ENCODE results near the gene STX4.

The STX4 gene

GRCh38 chr16:31002250-31002700 is 31.1 kb upstream of the STX4 start:
- Histone ChIP-seq H3K4me1 (ENCODE audit: control insufficient read depth, low read depth, low read length) (no peaks in the 10 kb centered on the region), H3K27me3 (ENCODE audit: control insufficient read depth, insufficient read depth, low read length) (peaks cover 7% of the 10 kb centered on the region), H3K9me3 (ENCODE audit: control insufficient read depth, low read depth, low read length) (no peaks in the 10 kb centered on the region), H3K36me3 (ENCODE audit: control insufficient read depth, low read depth, low read length) (no peaks in the 10 kb centered on the region), H3K4me3 (ENCODE audit: low read length) (no peak overlapping the region), H3K9ac (ENCODE audit: low read length) (no peak overlapping the region), H3K27ac (ENCODE audit: low read length) (no peak overlapping the region)

- Histone ChIP-seq H3K4me1 (ENCODE audit: control insufficient read depth, low read depth, low read length) (no peaks in the 10 kb centered on the region), H3K27ac (ENCODE audit: low read length) (no peak overlapping the region), H3K4me3 (ENCODE audit: low read length) (no peak overlapping the region), H3K9ac (ENCODE audit: low read length) (no peak overlapping the region), H3K27me3 (ENCODE audit: control insufficient read depth, insufficient read depth, low read length) (peaks cover 2% of the 10 kb centered on the region), H3K9me3 (ENCODE audit: control insufficient read depth, low read depth, low read length) (no peaks in the 10 kb centered on the region), H3K36me3 (ENCODE audit: control insufficient read depth, low read depth, low read length) (no peaks in the 10 kb centered on the region)
Observed at GRCh38 chr16:31002862-31003341, 30.5 kb upstream of the STX4 start.

- Histone ChIP-seq H3K27me3 (ENCODE audit: control insufficient read depth, insufficient read depth, low read length) (no peaks in the 10 kb centered on the region), H3K27ac (ENCODE audit: low read length) (no peak overlapping the region), H3K9me3 (ENCODE audit: control insufficient read depth, low read depth, low read length) (no peaks in the 10 kb centered on the region), H3K9ac (ENCODE audit: low read length) (no peak overlapping the region), H3K4me1 (ENCODE audit: control insufficient read depth, low read depth, low read length) (no peaks in the 10 kb centered on the region), H3K4me3 (ENCODE audit: low read length) (no peak overlapping the region), H3K36me3 (ENCODE audit: control insufficient read depth, low read depth, low read length) (no peaks in the 10 kb centered on the region)
Observed at GRCh38 chr16:31003744-31004143, 29.6 kb upstream of the STX4 start.

- H3K9me3 ChIP-seq (ENCODE audit: control insufficient read depth, low read depth, low read length) = no peaks in the 10 kb centered on the region
- H3K4me1 ChIP-seq (ENCODE audit: control insufficient read depth, low read depth, low read length) = no peaks in the 10 kb centered on the region
- no peaks in the 10 kb centered on the region for H3K27me3 ChIP-seq (ENCODE audit: control insufficient read depth, insufficient read depth, low read length)
- no peak overlapping the region for H3K4me3 ChIP-seq (ENCODE audit: low read length)
- no peak overlapping the region for H3K27ac ChIP-seq (ENCODE audit: low read length)
- no peaks in the 10 kb centered on the region for H3K36me3 ChIP-seq (ENCODE audit: control insufficient read depth, low read depth, low read length)
- no peak overlapping the region for H3K9ac ChIP-seq (ENCODE audit: low read length)
Observed at GRCh38 chr16:31004658-31005057, 28.7 kb upstream of the STX4 start.

- Histone ChIP-seq H3K9me3 (ENCODE audit: control insufficient read depth, low read depth, low read length) (no peaks in the 10 kb centered on the region), H3K36me3 (ENCODE audit: control insufficient read depth, low read depth, low read length) (no peaks in the 10 kb centered on the region), H3K4me3 (ENCODE audit: low read length) (no peak overlapping the region), H3K9ac (ENCODE audit: low read length) (no peak overlapping the region), H3K27me3 (ENCODE audit: control insufficient read depth, insufficient read depth, low read length) (no peaks in the 10 kb centered on the region), H3K4me1 (ENCODE audit: control insufficient read depth, low read depth, low read length) (no peaks in the 10 kb centered on the region), H3K27ac (ENCODE audit: low read length) (no peak overlapping the region)
Observed at GRCh38 chr16:31005350-31006085, 27.8 kb upstream of the STX4 start.

GRCh38 chr16:31006086-31006385 is 27.3 kb upstream of the STX4 start:
- no peaks in the 10 kb centered on the region for H3K9me3 ChIP-seq (ENCODE audit: control insufficient read depth, low read depth, low read length)
- H3K4me3 ChIP-seq (ENCODE audit: low read length) = no peak overlapping the region
- H3K27me3 ChIP-seq (ENCODE audit: control insufficient read depth, insufficient read depth, low read length) = no peaks in the 10 kb centered on the region
- no peaks in the 10 kb centered on the region for H3K4me1 ChIP-seq (ENCODE audit: control insufficient read depth, low read depth, low read length)
- H3K36me3 ChIP-seq (ENCODE audit: control insufficient read depth, low read depth, low read length) = no peaks in the 10 kb centered on the region
- no peak overlapping the region for H3K9ac ChIP-seq (ENCODE audit: low read length)
- no peak overlapping the region for H3K27ac ChIP-seq (ENCODE audit: low read length)

- H3K36me3 ChIP-seq (ENCODE audit: control insufficient read depth, low read depth, low read length) = no peaks in the 10 kb centered on the region
Observed at GRCh38 chr16:31006589-31006988, 26.8 kb upstream of the STX4 start.

GRCh38 chr16:31007684-31008083 is 25.7 kb upstream of the STX4 start:
- Histone ChIP-seq H3K4me3 (ENCODE audit: low read length) (no peak overlapping the region), H3K4me1 (ENCODE audit: control insufficient read depth, low read depth, low read length) (no peaks in the 10 kb centered on the region), H3K9me3 (ENCODE audit: control insufficient read depth, low read depth, low read length) (no peaks in the 10 kb centered on the region), H3K9ac (ENCODE audit: low read length) (no peak overlapping the region), H3K36me3 (ENCODE audit: control insufficient read depth, low read depth, low read length) (no peaks in the 10 kb centered on the region), H3K27me3 (ENCODE audit: control insufficient read depth, insufficient read depth, low read length) (no peaks in the 10 kb centered on the region), H3K27ac (ENCODE audit: low read length) (no peak overlapping the region)

More at GRCh38 chr16:31006589-31006988, 26.8 kb upstream of the STX4 start:
- H3K9me3 ChIP-seq (ENCODE audit: control insufficient read depth, low read depth, low read length) = no peaks in the 10 kb centered on the region
- no peaks in the 10 kb centered on the region for H3K27me3 ChIP-seq (ENCODE audit: control insufficient read depth, insufficient read depth, low read length)
- H3K4me3 ChIP-seq (ENCODE audit: low read length) = no peak overlapping the region
- H3K27ac ChIP-seq (ENCODE audit: low read length) = no peak overlapping the region
- H3K4me1 ChIP-seq (ENCODE audit: control insufficient read depth, low read depth, low read length) = no peaks in the 10 kb centered on the region
- no peak overlapping the region for H3K9ac ChIP-seq (ENCODE audit: low read length)

- Histone ChIP-seq H3K4me1 (ENCODE audit: control insufficient read depth, low read depth, low read length) (no peaks in the 10 kb centered on the region), H3K4me3 (ENCODE audit: low read length) (no peak overlapping the region), H3K27me3 (ENCODE audit: control insufficient read depth, insufficient read depth, low read length) (no peaks in the 10 kb centered on the region), H3K9me3 (ENCODE audit: control insufficient read depth, low read depth, low read length) (no peaks in the 10 kb centered on the region), H3K36me3 (ENCODE audit: control insufficient read depth, low read depth, low read length) (no peaks in the 10 kb centered on the region), H3K27ac (ENCODE audit: low read length) (no peak overlapping the region), H3K9ac (ENCODE audit: low read length) (no peak overlapping the region)
Observed at GRCh38 chr16:31008149-31008548, 25.2 kb upstream of the STX4 start.

- H3K4me3 ChIP-seq (ENCODE audit: low read length) = no peak overlapping the region
- no peak overlapping the region for H3K27ac ChIP-seq (ENCODE audit: low read length)
- no peaks in the 10 kb centered on the region for H3K36me3 ChIP-seq (ENCODE audit: control insufficient read depth, low read depth, low read length)
- H3K9ac ChIP-seq (ENCODE audit: low read length) = no peak overlapping the region
- no peaks in the 10 kb centered on the region for H3K27me3 ChIP-seq (ENCODE audit: control insufficient read depth, insufficient read depth, low read length)
- no peaks in the 10 kb centered on the region for H3K4me1 ChIP-seq (ENCODE audit: control insufficient read depth, low read depth, low read length)
- H3K9me3 ChIP-seq (ENCODE audit: control insufficient read depth, low read depth, low read length) = no peaks in the 10 kb centered on the region
Observed at GRCh38 chr16:31008551-31008950, 24.8 kb upstream of the STX4 start.

GRCh38 chr16:31009120-31009519 is 24.2 kb upstream of the STX4 start:
- no peaks in the 10 kb centered on the region for H3K9me3 ChIP-seq (ENCODE audit: control insufficient read depth, low read depth, low read length)
- no peaks in the 10 kb centered on the region for H3K36me3 ChIP-seq (ENCODE audit: control insufficient read depth, low read depth, low read length)
- no peak overlapping the region for H3K9ac ChIP-seq (ENCODE audit: low read length)
- H3K4me1 ChIP-seq (ENCODE audit: control insufficient read depth, low read depth, low read length) = no peaks in the 10 kb centered on the region
- H3K27ac ChIP-seq (ENCODE audit: low read length) = no peak overlapping the region
- no peaks in the 10 kb centered on the region for H3K27me3 ChIP-seq (ENCODE audit: control insufficient read depth, insufficient read depth, low read length)
- no peak overlapping the region for H3K4me3 ChIP-seq (ENCODE audit: low read length)

- Histone ChIP-seq H3K4me3 (ENCODE audit: low read length) (peak overlapping the region; percentile 52), H3K9ac (ENCODE audit: low read length) (no peak overlapping the region), H3K27me3 (ENCODE audit: control insufficient read depth, insufficient read depth, low read length) (no peaks in the 10 kb centered on the region), H3K27ac (ENCODE audit: low read length) (no peak overlapping the region), H3K36me3 (ENCODE audit: control insufficient read depth, low read depth, low read length) (no peaks in the 10 kb centered on the region), H3K4me1 (ENCODE audit: control insufficient read depth, low read depth, low read length) (no peaks in the 10 kb centered on the region), H3K9me3 (ENCODE audit: control insufficient read depth, low read depth, low read length) (no peaks in the 10 kb centered on the region)
Observed at GRCh38 chr16:31009894-31010584, 23.3 kb upstream of the STX4 start.
